H1 (cell line): ENCODE data around the gene RGL1. TPM values are rescaled to one million over a fixed set of nuclear protein-coding genes. Genes with fewer than 3 reads are reported as not detected.

Experiments used
- CTCF ChIA-PET: fragments of 300-600 bp; sonication (Branson Sonifier 250); formaldehyde crosslinking; loops from one replicate; lab custom pipeline; 2021; ENCODE audit not compliant: partially characterized antibody; lab: Charles Lee
- POLR2A ChIA-PET: fragments of 300-600 bp; sonication (Branson Sonifier 250); formaldehyde crosslinking; loops from one replicate; lab custom pipeline; 2021; ENCODE audit warnings: inconsistent platforms; ENCODE audit not compliant: partially characterized antibody; lab: Charles Lee
- DNase-seq, 2 experiments: peaks; one replicate each; pipeline versions ENCODE4 v3.0.0 to v3.0.0-alpha.2; 2010 to 2022; ENCODE audit warnings: low spot score in 2 of 2, low read depth in 1 of 2, mixed read lengths in 1 of 2
- FAIRE-seq: peaks from 2 replicates; lab custom pipeline; 2011; peaks lifted over from hg19 to GRCh38; lab: Jason Lieb, UNC
- H2AFZ ChIP-seq: 2 replicates; pipeline ENCODE4 v1.8.1; 2012; ENCODE audit warnings: low read length, inconsistent platforms
- H2AK5ac ChIP-seq: 2 replicates; pipeline ENCODE4 v1.6.1; 2013; ENCODE audit warnings: low read depth, low read length
- H2BK120ac ChIP-seq: replicated peaks from 2 replicates; pipeline ENCODE3; 2013; ENCODE audit warnings: low read depth, low read length, inconsistent platforms
- H2BK12ac ChIP-seq: 2 replicates; pipeline ENCODE4 v1.6.1; 2013; ENCODE audit warnings: low read depth, low read length
- H2BK15ac ChIP-seq: 2 replicates; pipeline ENCODE4 v1.6.1; 2013; ENCODE audit warnings: low read length
- H2BK20ac ChIP-seq: 2 replicates; pipeline ENCODE4 v1.6.1; 2013; ENCODE audit warnings: low read length
- H2BK5ac ChIP-seq: 2 replicates; pipeline ENCODE4 v1.6.1; 2013; ENCODE audit warnings: low read depth, low read length
- H3K14ac ChIP-seq: 2 replicates; pipeline ENCODE4 v1.6.1; 2013; ENCODE audit warnings: inconsistent platforms; ENCODE audit not compliant: insufficient read length
- H3K18ac ChIP-seq: 2 replicates; pipeline ENCODE4 v1.6.1; 2013; ENCODE audit warnings: low read length; ENCODE audit errors: extremely low read depth
- H3K23ac ChIP-seq: 2 replicates; pipeline ENCODE4 v1.6.1; 2013; ENCODE audit warnings: inconsistent platforms; ENCODE audit not compliant: insufficient read length
- H3K23me2 ChIP-seq: 2 replicates; pipeline ENCODE4 v1.6.1; 2013; ENCODE audit warnings: low read depth, low read length
- H3K27ac ChIP-seq: 2 replicates; pipeline ENCODE4 v1.6.1; 2011; ENCODE audit warnings: low read depth, low read length, inconsistent platforms
- H3K27me3 ChIP-seq, 4 experiments: replicated peaks in 1 of 4; 1 replicate in 1 of 4; 2 replicates in 3 of 4; pipeline versions ENCODE4 v1.6.1 to v1.8.1; 2011 to 2013; ENCODE audit warnings: low read length in 3 of 4, mild to moderate bottlenecking in 3 of 4, inconsistent platforms in 2 of 4, mixed read lengths in 2 of 4, moderate library complexity in 1 of 4; ENCODE audit not compliant: control insufficient read depth in 3 of 4, insufficient read depth in 3 of 4; ENCODE audit errors: extremely low read depth in 1 of 4
- H3K36me3 ChIP-seq, 4 experiments: 2 replicates each; pipeline versions ENCODE4 v1.6.1 to v1.8.1; 2011 to 2013; ENCODE audit warnings: mild to moderate bottlenecking in 4 of 4, low read length in 3 of 4, moderate library complexity in 2 of 4, control low read depth in 1 of 4, inconsistent platforms in 1 of 4; ENCODE audit not compliant: insufficient read depth in 4 of 4, control insufficient read depth in 2 of 4
- H3K4ac ChIP-seq: replicated peaks from 2 replicates; pipeline ENCODE3; 2013; ENCODE audit warnings: low read length, low read depth, mixed read lengths, inconsistent platforms; ENCODE audit not compliant: insufficient read length
- H3K4me1 ChIP-seq, 4 experiments: replicated peaks in 1 of 4; 1 replicate in 1 of 4; 2 replicates in 3 of 4; pipeline versions ENCODE4 v1.6.1 to v1.8.1; 2011 to 2013; ENCODE audit warnings: low read length in 3 of 4, inconsistent platforms in 2 of 4, mixed read lengths in 1 of 4; ENCODE audit not compliant: insufficient read depth in 4 of 4, control insufficient read depth in 3 of 4
- H3K4me2 ChIP-seq, 2 experiments: 2 replicates each; pipeline versions ENCODE4 v1.6.1 to v1.8.1; 2011 to 2013; ENCODE audit warnings: low read depth in 2 of 2, low read length in 2 of 2, control low read depth in 1 of 2, inconsistent platforms in 1 of 2, mild to moderate bottlenecking in 1 of 2; ENCODE audit not compliant: insufficient read depth in 1 of 2
- H3K4me3 ChIP-seq, 4 experiments: fragments of 200-600, 300-600 bp in 1 of 4; sonication (generic), shearing (Covaris generic), sonication (Bioruptor Twin) in 1 of 4; 2 replicates each; pipeline versions ENCODE4 v1.5.1 to v1.8.1; 2011 to 2016; ENCODE audit warnings: low read length in 4 of 4, low read depth in 3 of 4, control low read depth in 2 of 4, inconsistent platforms in 2 of 4, mild to moderate bottlenecking in 2 of 4, mixed read lengths in 1 of 4, moderate library complexity in 1 of 4; ENCODE audit not compliant: insufficient read depth in 2 of 4; ENCODE audit errors: extremely low read depth in 1 of 4
- H3K56ac ChIP-seq: replicated peaks from 2 replicates; pipeline ENCODE3; 2013; ENCODE audit warnings: low read depth, mild to moderate bottlenecking, mixed read lengths, low read length, inconsistent platforms; ENCODE audit not compliant: insufficient read length
- H3K79me1 ChIP-seq: 2 replicates; pipeline ENCODE4 v1.6.1; 2013; ENCODE audit warnings: low read depth, low read length, control low read depth
- H3K79me2 ChIP-seq, 2 experiments: 2 replicates each; pipeline versions ENCODE4 v1.6.1 to v1.8.1; 2012 to 2013; ENCODE audit warnings: low read length in 2 of 2, mild to moderate bottlenecking in 2 of 2, inconsistent platforms in 1 of 2; ENCODE audit not compliant: insufficient read depth in 2 of 2, control insufficient read depth in 1 of 2
- H3K9ac ChIP-seq, 4 experiments: replicated peaks in 1 of 4; 1 replicate in 1 of 4; 2 replicates in 3 of 4; pipeline versions ENCODE4 v1.6.1 to v1.8.1; 2011 to 2013; ENCODE audit warnings: low read depth in 3 of 4, low read length in 3 of 4, control low read depth in 2 of 4, mild to moderate bottlenecking in 2 of 4, moderate library complexity in 2 of 4, inconsistent platforms in 1 of 4; ENCODE audit errors: extremely low read depth in 1 of 4
- H3K9me3 ChIP-seq, 2 experiments: 2 replicates each; pipeline versions ENCODE4 v1.6.1 to v1.8.1; 2012 to 2013; ENCODE audit warnings: mild to moderate bottlenecking in 2 of 2, moderate library complexity in 2 of 2, control low read depth in 1 of 2, inconsistent platforms in 1 of 2, low read depth in 1 of 2, low read length in 1 of 2, mixed read lengths in 1 of 2; ENCODE audit not compliant: insufficient read depth in 2 of 2
- H4K20me1 ChIP-seq, 2 experiments: replicated peaks in 1 of 2; 2 replicates each; pipeline versions ENCODE3 to v1.8.1; 2011 to 2013; ENCODE audit warnings: inconsistent platforms in 2 of 2, low read length in 2 of 2, mild to moderate bottlenecking in 1 of 2; ENCODE audit not compliant: insufficient read depth in 2 of 2, control insufficient read depth in 1 of 2
- H4K5ac ChIP-seq: 2 replicates; pipeline ENCODE4 v1.6.1; 2013; ENCODE audit warnings: low read length, low read depth, mixed read lengths, inconsistent platforms; ENCODE audit not compliant: insufficient read length
- H4K8ac ChIP-seq: 2 replicates; pipeline ENCODE4 v1.8.0; 2013; ENCODE audit warnings: mild to moderate bottlenecking, moderate library complexity, low read length, inconsistent platforms; ENCODE audit not compliant: insufficient read depth; ENCODE audit errors: extremely low read depth
- H4K91ac ChIP-seq: replicated peaks from 2 replicates; pipeline ENCODE3; 2013; ENCODE audit warnings: low read length, mixed read lengths, inconsistent platforms; ENCODE audit not compliant: insufficient read length
- CBX8 ChIP-seq: fragments of 300-800, 300-1000 bp; sonication (generic); IDR thresholded peaks from 2 replicates; pipeline ENCODE4 v1.7.1; 2016; ENCODE audit warnings: low read depth, low read length, borderline replicate concordance
- WGBS, 2 experiments: shearing (Covaris generic) in 1 of 2; methylation state at CpG; one replicate each; pipeline versions ENCODE4 v1.1.6 to v1.1.7; 2013 to 2015; ENCODE audit warnings: low lambda C conversion rate in 2 of 2, mixed read lengths in 2 of 2, inconsistent platforms in 1 of 2, low coverage in 1 of 2, missing lambda C conversion rate in 1 of 2; ENCODE audit not compliant: insufficient replicate concordance in 2 of 2, insufficient coverage in 1 of 2, insufficient read length in 1 of 2; ENCODE audit errors: extremely low coverage in 1 of 2, missing lambda C conversion rate in 1 of 2; 5-methylcytosine and 5-hydroxymethylcytosine counted together
- polyA plus RNA-seq, 7 experiments: library from polyadenylated mRNA; depleted of rRNA in 3 of 7; stranded (reverse) in 5 of 7; unstranded in 2 of 7; fragments of >200 nt in 5 of 7; fragments of 200-250 nt in 2 of 7; gene quantifications; 1 replicate in 5 of 7; 2 replicates in 1 of 7; 4 replicates in 1 of 7; pipeline versions ENCODE4 v1.2.1 to v1.2.3, GENCODE V29; 2011 to 2013; ENCODE audit warnings: missing spikeins in 2 of 7, mixed read lengths in 2 of 7
- total RNA-seq: library from RNA; stranded (reverse); fragmentation: NEBNext Ultra II Directional; extraction: Animal tissue kit (Norgen Biotek cat#: 25700); gene quantifications from 2 replicates; pipeline ENCODE4 v1.2.1, GENCODE V29; 2021

RGL1 gene
- total and polyA plus RNA-seq, 2 of the 8 experiments (the other 6 are each of a cell fraction or from before 2014, with no cell fraction given) = 0.98 to 2.4 TPM

- Histone ChIP-seq H2AFZ (no peak overlapping the region), H3K4me1 (peaks cover 0 to 2% (median 0%) of the 10 kb centered on the region in 4 experiments; a peak in 1 of 7 replicates), H4K91ac (no peak overlapping the region), H2BK12ac (no peak overlapping the region), H3K9ac (no peak overlapping the region), H4K20me1 (no peaks in the 10 kb centered on the region), H3K9me3 (no peaks in the 10 kb centered on the region), H4K8ac (no peak overlapping the region), H3K36me3 (no peaks in the 10 kb centered on the region), H3K27ac (no peak overlapping the region), H3K79me1 (no peaks in the 10 kb centered on the region), H2BK15ac (no peak overlapping the region), H3K18ac (no peak overlapping the region), H3K14ac (no peak overlapping the region), H3K79me2 (no peaks in the 10 kb centered on the region; a peak in 1 of 4 replicates), H2BK20ac (no peak overlapping the region), H4K5ac (no peak overlapping the region), H3K23ac (no peak overlapping the region), H3K4me2 (no peak overlapping the region), H3K27me3 (no peaks in the 10 kb centered on the region), H2BK5ac (no peak overlapping the region), H2AK5ac (no peak overlapping the region), H3K56ac (no peak overlapping the region), H2BK120ac (no peak overlapping the region), H3K4me3 (no peak overlapping the region), H3K4ac (no peak overlapping the region), H3K23me2 (no peaks in the 10 kb centered on the region)
- POLR2A ChIA-PET = interaction anchor here (0.6 kb wide), 1 partner anchor 35 kb away, joined by 3 read pairs; no protein-coding TSS in a partner anchor
- CTCF ChIA-PET = interaction anchor here (0.7 to 2.5 kb wide), 6 partner anchors 10 to 1723 kb away, joined by 3 to 5 read pairs (median 3); no protein-coding TSS in a partner anchor
- WGBS, 2 experiments = 86% methylated on average over 2 of the region's 2 CpGs; no CpG with 5 or more reads in 1 of the 2 experiments
- no peak for DNase-seq
- FAIRE-seq = no peak
- no peak for TF ChIP-seq CBX8
These were observed 84.2 kb downstream of the RGL1 start for GRCh38 chr1:183889095-183889494.
